A549 (cell line): ENCODE data around the gene UNC5CL.

Source experiments
- EP300 ChIP-seq, 2 experiments: fragments of >200 bp; sonication (Bioruptor Twin); formaldehyde crosslinking; IDR thresholded peaks; 2 replicates in 1 of 2; 3 replicates in 1 of 2; pipeline ENCODE4 v1.6.1; 2016 to 2017
- HDAC2 ChIP-seq: fragments of 200-600 bp; sonication (generic); IDR thresholded peaks from 2 replicates; pipeline ENCODE4 v1.6.1; 2016
- KDM5A ChIP-seq: fragments of 200-600 bp; sonication (generic); IDR thresholded peaks from 2 replicates; pipeline ENCODE4 v1.6.1; 2016; ENCODE audit warnings: antibody characterized with exemption, mild to moderate bottlenecking
- POLR2A ChIP-seq: IDR thresholded peaks from 2 replicates; pipeline ENCODE4 v1.6.1; 2012; ENCODE audit warnings: mild to moderate bottlenecking, low read length
- RNF2 ChIP-seq: fragments of 200-600 bp; sonication (generic); IDR thresholded peaks from 2 replicates; pipeline ENCODE4 v1.6.1; 2016; ENCODE audit warnings: low read depth, mild to moderate bottlenecking, antibody characterized with exemption, moderate library complexity, borderline replicate concordance

GRCh38 chr6:41073203-41073967 lies 34.4 kb upstream of the UNC5CL start:
- TF ChIP-seq RNF2 = no peak
- 0 out of 2 replicates have a peak, but pooled peaks have one; percentile 22 for TF ChIP-seq KDM5A
- peak; percentile 43 for TF ChIP-seq POLR2A
- no peak for TF ChIP-seq HDAC2
- no peak for TF ChIP-seq EP300 (IDR thresholded peaks at IDR 0.05)
